ENCODE measurements around the gene SESTD1. TPM values are rescaled to one million over a fixed set of nuclear protein-coding genes. Genes with fewer than 3 reads are reported as not detected.
"Not testable (repeated sequence)": the region's sequence is repeated elsewhere in the genome, so short reads cannot be mapped to it uniquely, and the experiment has no call there.

Gene SESTD1
- total RNA-seq, 1 experiment from 2014 or later = 0.97 TPM

DNA sequence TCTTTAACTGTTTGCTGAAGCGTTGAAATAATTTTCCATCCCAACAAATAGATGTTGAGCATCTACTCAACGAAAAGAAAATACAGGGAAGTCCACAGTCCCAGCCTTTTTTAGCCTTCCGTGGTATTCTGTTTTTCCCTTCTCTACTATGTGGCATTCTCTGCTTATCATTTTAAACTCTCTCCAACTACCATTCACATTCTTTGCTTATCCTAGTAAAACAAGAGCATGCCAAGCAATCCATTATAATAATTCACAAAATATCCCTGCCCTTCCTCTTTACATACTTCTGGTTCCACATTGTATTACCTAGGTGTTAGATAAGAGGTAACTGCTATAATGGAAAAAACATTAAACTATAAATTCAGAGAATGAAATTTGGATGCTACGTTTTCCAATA is 1.6 kb upstream of the SESTD1 start:
- DNase-seq (ENCODE audit: low spot score) = no peak

DNA sequence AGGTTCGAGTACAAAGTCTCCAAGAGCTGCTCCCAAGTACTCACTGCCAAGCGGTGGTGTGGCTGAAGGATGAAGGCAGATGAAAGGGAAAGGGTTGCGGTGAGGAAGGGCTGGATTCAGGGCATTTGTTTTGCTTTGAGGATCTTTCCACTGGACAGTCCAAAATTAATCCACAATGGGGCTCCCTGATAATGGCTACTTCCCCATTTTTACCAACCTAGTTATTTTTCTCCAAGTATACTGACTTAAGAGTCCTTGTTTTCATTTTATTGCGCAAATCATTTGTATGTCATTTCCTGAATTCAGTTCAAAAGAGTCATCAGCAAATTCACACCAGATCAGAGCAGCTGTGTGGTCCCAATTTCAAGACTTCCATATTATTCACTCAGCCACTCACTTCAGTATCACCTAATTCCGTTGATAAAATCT is 464 bp upstream of the SESTD1 start:
- DNase-seq (ENCODE audit: low spot score) = peak; percentile 30

DNA sequence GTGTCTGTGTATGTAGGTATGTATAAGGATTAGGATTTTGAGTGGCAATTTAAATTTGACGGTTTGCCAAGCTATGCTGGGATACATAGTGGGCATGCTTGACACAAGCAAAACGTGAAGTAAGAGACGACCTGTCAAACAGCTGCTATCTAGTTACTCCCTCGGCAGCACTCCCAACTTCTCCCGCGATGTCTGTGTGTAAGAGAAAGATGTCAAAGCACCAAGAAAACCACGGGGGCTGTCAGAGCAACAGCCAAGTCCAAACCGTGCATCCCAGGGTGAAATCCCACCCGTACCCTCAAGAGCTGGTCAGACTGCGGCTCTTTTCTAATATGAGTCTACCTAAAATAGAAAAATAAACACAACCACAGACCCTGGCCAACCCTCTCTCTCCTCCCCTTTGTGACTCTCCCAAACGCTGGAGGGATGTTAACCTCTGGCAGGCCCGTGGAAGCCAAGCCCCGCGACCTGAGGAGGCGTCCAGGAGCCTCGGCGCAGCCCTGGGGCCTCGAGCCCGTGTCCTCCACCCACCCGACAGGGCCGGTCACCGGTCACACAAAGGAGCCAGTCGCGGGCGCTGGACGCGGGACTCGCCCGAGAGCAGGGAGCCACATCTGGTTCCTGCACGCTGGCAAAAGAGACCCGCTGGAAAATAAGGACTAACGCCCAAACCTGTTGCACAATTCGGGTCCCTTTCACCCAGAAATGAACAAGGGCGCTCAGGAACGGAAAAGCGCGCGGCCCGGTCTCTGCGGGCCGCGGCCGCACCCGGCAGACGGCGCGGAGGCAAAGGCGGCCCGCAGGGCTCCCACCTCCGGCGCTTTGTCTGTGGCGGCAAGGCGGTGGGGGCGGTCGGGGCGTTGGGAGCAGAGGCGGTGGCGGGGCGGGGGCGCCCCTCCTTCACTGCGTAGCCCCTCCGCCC is 925 bp downstream of the SESTD1 start:
- peak; percentile 56 for DNase-seq (ENCODE audit: low spot score)

DNA sequence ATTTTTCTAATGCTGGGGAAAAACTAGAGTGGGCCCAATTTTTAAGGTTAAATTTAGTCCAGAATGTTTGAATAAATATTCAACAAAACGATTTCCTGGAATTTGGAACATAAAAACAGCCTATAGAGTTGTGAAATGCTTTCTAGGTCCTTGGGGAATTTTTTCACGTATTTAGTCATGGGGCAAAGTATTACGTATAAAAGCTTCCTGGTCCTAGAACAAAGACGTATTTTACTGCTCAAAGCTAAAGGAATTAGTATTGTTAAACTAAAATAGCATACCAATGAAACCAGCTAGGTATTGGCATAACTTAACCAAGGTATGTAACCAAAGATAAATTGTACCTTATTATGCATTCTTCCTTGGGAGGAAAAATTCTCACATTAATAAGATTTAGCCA is 1.6 kb downstream of the SESTD1 start:
- peak; percentile 46 for DNase-seq (ENCODE audit: low spot score)

DNA sequence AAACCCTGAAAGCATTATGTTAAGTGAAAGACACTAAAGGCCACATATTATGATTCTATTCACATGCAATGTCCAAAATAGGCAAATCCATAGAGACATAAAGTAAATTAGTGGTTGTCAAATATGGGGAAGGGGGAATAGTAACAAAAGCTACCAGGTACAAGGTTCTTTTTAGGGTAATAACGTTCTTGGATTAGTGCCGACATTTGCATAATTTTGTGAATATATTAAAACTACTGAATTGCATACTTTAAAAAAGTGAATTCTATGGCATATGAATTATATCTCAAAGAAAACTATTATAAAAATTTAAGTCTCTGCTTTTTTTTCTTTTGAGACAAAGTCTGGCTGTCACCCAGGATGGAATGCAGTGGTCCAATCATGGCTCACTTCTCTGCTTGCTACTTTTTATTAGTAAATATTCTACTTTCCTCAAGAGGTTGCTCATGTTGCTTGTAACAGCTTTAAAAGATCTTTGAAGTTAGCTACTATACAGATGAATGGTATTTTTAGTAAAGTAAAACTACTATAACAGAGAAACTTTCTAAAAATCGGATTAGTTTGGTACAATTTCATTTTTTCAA is 2.5 kb downstream of the SESTD1 start:
- no peak for DNase-seq (ENCODE audit: low spot score)

DNA sequence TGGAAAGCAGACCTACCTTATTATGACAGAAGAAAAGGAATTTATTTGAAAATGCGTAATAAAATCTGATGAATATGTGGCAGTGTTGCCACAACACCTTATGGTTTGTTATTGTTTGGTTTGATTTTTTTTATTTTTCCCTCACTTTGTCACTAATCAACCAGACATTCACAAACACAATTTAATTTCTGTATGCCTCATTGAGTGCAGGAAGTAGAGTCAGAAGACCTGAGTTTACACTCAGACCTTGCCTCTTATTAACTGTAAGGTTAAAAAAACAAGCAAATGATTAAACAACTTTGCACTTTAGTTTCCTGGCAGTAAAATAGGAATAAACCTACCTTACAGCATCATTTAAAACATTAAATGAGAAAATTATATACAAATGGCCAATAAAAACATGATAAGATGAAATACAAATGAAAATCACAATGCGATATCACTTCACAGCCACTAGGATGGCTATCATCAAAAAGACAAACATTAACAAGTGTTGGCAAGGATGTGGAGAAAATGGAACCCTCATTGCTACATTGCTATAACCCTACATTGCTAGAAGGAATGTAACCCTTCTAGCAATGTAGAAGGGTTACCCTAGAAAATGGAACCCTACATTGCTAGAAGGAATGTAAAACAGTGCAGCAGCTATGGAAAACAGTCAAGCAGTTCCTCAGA is 3.3 kb downstream of the SESTD1 start:
- DNase-seq (ENCODE audit: low spot score) = no peak

DNA sequence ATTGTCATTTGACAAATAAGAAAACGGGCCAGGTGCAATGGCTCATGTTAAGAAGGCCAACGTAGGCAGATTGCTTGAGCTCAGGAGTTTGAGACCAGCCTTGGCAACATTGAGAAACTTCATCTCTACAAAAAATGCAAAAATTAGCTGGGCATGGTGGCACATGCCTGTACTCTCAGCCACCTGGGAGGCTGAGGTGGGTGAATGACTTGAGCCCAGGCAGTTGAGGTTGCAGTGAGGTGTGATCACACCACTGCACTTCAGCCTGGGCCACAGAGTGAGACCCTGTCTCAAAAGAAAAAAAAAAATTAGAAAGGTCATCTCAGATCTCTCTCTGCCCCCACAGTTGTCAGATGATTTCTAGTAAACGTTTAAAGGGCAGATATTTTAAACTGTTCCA is 4.4 kb downstream of the SESTD1 start:
- DNase-seq (ENCODE audit: low spot score) = no peak

DNA sequence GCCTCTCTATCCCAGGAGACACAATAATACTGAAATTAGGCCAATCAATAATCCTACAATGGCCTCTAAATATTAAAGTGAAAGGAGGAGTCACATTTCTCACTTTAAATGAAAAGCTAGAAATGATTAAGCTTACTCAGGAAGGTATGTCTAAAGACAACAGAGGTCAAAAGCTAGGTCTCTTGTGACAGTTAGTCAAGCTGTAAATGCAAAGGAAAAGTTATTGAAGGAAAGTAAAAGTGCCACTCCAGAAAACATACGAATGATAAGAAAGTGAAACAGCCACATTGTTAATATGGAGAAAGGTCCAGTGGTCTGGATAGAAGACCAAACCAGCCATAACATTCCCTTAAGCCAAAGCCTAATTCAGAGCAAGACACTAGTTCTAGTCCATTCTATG is 9.5 kb downstream of the SESTD1 start:
- DNase-seq (ENCODE audit: low spot score) = no peak

DNA sequence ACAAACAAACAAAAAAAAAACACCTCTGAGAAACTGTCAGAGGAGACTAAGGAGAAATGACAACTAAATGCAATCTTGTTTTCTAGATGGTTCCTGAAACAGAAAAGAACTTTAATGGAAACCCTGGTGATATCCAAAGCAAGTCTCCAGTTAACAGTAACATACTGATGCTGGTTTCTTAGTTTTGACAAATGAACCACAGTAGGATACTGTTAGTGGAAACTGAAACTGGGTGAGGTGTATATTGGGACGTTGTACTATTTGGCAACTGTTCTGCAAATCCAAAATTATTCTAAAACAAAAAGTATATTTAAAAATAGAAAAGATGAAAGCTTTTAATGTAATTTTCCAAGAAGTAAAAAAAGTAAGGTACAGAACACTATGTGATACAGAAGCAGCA is 11.4 kb downstream of the SESTD1 start:
- DNase-seq (ENCODE audit: low spot score) = no peak

DNA sequence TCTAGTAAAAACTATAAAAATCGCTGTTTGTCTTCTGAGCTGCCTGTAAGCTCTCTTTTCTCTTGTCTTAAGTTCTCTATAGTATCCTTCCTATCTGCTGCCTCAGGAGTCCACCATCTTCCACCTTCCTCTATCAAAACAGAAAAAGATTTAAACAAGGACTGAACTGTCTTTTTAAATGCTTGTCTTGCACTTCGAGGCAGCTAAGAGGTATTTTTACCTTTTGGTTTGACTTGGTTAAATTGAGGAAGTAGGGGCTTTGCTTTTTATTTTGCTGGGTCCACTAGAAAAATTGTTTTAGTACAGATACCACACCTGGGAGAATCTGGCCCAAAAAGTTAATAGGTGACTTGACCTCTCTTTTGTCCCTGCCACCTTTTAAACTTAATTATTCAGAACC is 12.2 kb downstream of the SESTD1 start:
- DNase-seq (ENCODE audit: low spot score) = no peak

DNA sequence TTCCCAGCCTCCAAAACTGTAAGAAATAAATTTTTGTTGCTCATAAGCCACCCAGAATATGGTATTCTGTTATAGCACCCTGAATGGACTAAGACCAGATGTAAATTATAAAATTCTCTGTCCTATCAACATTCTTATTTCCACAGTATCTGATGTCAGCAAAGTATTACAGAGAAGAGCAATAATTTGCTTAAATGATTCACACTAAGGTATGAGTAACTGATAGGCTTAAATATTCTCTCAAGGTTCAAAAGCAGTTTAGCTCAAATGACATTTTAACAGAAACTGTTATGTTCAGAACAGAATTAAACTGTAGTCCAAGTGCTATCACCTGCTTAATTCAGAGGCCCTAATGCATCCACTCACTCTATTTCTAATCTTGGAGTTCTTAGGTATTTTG is 12.8 kb downstream of the SESTD1 start:
- no peak for DNase-seq (ENCODE audit: low spot score)

DNA sequence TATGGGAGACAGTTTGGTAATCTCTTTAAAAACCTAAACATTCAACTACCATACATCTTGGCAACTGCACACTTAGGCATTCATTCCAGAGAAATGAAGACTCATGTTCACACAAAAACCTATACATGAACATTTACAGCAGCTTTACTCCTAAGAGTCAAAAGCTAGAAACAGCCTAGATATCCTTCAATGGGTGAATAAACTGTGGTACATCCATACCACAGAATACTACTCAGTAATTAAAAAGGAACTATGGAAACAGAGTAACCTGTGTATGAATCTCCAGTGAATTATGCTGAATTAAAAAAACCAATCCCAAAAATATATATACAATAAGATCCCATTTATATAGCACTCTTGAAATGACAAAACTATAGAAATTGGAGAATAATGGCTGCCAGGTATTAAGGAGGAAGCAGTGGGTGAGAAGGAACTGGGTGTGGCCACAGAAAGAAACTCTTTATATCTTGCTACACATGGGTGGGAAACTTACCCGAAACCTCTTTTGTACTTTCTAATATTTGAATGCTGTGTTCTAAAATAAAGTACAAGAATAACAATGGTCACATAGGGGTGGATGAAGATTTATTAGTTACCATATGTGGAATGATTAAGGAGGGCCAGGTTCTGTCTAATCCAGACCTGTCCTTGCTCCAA is 13.7 kb downstream of the SESTD1 start:
- no peak for DNase-seq (ENCODE audit: low spot score)

DNA sequence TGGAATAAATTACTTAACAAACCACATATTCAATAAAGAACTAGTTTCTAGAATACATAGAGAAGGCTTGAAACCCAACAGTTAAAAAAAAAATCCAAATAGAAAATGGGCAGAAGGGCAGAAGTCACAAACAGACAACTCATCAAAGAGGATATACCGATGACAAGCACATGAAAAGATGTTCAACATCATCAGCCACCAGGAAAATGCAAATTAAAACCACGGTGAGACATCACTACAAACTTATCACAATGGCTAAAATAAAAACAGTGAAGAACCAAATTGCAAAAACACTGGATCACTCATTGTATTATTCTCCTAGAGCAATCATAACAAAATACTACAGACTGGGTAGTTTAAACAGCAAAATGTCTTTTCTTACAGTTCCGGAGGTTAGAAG is 14.5 kb downstream of the SESTD1 start:
- DNase-seq (ENCODE audit: low spot score) = no peak

DNA sequence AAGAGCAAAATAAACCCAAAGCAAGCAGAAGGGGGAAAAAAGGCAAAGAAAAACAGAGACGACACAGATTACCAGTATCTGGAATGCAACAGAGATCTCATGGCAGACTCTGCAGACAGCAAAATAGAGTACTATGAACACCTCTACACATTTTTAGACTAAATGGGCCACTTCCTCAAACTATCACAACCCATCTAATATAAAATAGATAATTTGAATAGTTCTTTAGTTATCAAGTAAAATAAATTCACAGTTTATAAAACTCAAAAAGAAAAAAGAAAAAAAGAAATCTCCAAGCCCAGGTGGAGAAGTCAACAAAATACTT is 16.6 kb downstream of the SESTD1 start:
- DNase-seq (ENCODE audit: low spot score) = no peak

DNA sequence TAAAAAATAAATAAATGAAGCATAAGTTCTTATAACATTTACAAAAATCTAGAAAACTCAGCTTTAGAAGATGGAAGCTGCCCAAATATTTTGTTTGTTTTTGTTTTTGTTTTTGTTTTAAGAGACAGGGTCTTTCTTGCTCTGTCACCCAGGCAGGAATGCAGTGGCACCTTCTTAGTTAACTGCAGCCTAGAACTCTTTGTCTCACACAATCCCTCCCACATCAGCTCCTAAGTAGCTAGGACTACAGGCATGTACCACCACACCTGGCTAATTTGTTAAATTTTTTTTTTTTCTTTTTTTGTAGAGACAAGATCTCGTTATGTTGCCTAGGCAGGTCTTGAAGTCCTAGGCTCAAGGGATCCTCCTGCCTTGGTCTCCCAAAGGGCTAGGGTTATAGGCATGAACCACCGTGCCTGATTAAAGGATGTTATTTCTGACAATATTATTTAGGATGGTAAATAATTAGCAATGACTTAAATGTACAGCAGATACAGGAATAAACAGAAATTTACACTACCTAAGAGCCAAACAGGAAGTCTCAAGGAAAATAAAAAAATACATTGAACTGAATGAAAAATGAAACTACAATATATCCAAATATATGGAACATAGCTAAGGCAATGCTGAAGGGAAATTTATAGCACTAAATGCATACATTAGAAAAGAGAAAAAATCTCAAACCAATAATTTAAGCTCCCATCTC is 17.2 kb downstream of the SESTD1 start:
- no peak for DNase-seq (ENCODE audit: low spot score)

DNA sequence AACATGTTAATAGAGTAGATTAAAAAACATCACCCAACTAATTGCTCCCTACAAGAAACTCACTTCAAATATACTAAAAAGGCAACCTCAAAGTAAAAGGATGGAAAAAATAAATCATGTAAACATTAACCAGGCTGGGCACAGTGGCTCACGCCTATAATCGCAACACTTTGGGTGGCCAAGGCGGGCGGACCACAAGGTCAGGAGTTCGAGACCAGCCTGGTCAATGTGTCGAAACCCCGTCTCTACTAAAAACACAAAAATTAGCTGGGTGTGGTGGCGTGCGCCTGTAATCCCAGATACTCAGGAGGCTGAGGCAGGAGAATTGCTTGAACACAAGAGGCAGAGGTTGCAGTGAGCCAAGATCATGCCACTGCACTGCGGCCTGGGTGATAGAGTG is 18.8 kb downstream of the SESTD1 start:
- DNase-seq (ENCODE audit: low spot score) = not testable (repeated sequence)

DNA sequence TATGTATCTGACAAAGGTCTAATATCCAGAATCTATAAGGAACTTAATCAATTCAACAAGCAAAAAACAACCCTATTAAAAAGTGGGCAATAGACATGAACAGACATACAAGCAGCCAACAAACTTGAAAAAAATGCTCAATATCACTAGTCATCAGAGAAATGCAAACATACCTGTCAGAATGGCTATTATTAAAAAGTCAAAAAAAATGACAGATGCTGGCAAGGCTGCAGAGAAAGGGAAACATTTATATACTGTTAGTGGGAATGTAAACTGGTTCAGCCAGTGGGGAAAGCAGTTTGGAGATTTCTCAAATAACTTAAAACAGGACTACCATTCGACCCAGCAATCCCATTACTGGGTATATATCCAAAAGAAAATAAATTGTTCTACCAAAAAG is 21.6 kb downstream of the SESTD1 start:
- no peak for DNase-seq (ENCODE audit: low spot score)

DNA sequence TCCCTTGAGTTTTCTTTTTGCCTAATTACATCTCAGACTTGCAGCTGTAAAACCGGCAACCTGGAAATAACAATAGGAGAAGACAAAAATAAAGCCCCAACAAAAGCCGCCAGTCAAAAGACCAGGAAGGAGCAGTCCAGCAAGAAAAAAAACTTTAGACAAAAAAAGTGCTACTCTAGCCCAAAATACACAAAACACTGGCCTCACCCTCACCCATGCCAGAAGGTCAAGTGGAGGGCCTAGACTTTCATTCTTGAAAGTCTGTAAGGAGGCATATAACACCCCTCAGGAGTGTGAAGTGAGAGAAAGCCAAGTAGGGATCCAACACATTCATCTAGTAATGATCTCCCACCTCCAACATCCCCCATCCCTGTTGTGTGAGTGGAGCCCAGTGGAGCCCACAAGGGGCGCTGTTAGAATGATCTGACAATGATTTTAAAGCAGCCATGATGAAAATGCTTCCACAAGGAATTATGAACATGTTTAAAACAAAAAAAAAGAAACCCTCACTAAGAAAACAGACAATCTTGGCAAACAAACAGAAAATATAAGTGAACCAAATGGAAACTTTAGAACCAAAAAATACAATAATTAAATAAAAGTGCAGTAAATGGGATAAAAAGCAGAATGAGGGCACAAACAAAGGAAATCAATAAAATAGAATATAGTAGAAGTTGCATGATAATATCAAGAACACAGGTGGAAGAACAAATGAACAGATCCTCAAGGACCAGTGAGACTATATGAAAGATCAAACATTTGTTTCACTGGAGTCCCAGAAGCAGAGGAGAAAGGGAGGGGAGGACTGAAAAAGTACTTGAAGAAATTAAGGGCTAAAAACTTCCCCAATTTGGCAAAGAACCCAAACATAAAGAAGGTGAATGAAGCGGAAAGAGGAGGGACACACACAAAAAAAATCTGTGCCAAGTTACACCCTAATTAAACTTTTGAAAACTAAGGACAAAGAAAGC is 23.9 kb downstream of the SESTD1 start:
- DNase-seq (ENCODE audit: low spot score) = no peak

DNA sequence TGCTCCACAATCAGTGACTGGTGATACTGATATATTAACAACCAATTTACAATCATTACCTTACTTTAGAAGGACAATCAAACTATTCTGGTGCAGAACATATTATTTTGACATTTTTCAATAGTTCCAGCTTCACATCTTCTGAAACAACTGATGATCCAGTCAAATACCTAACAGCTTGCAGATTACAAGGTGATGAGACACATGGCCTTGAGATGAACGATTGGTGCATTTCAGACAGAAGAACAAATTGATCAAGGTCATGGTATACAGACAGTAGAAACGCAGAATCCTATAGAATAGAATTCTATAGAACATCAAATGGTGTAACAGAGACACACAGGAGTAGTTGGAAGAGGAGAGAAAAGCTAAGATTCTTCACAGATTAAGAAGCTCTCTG is 24.8 kb downstream of the SESTD1 start:
- no peak for DNase-seq (ENCODE audit: low spot score)

DNA sequence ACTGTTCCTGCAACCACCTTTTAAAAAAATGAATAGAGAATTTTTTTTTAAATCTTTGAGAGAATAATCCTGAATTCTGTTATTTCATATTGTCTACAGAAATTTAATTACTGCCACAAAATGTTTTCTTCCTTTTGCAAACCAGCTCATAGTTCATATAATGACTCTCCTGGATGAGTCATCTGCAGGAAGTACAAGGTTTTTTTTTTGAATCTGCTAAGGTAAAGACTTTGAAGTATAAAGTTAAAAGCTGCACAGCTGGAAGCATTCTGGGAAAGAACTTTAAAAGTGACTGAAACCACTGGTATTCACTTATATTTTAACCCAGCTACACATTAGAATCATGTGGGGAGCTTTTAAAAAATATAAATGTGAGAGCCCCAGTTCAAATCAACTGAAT is 25.4 kb downstream of the SESTD1 start:
- peak; percentile 48 for DNase-seq (ENCODE audit: low spot score)
